HG03103 (cell line): ENCODE data around the gene ASXL3.

Source experiments
- ATAC-seq: cut with Tn5 transposase; IDR thresholded peaks from one replicate; pipeline ENCODE4 v1.9.1; 2021; ENCODE audit warnings: low read depth; ENCODE audit not compliant: unreplicated experiment

ASXL3 gene

GRCh38 chr18:33581856-33582255, 3.8 kb downstream of the ASXL3 start:
- ATAC-seq: no peak

GRCh38 chr18:33583901-33584300, 5.9 kb downstream of the ASXL3 start:
- ATAC-seq: no peak

GRCh38 chr18:33584548-33585430, 6.8 kb downstream of the ASXL3 start:
- no peak for ATAC-seq

- no peak for ATAC-seq
Measured at GRCh38 chr18:33585431-33585775, 7.4 kb downstream of the ASXL3 start.

- ATAC-seq: no peak
Measured at GRCh38 chr18:33588361-33588760, 10.3 kb downstream of the ASXL3 start.

GRCh38 chr18:33593261-33593660, 15.2 kb downstream of the ASXL3 start:
- ATAC-seq: no peak

- ATAC-seq: no peak
Measured at GRCh38 chr18:33594799-33595198, 16.8 kb downstream of the ASXL3 start.

GRCh38 chr18:33596178-33596854, 18.3 kb downstream of the ASXL3 start:
- no peak for ATAC-seq

- no peak for ATAC-seq
Measured at GRCh38 chr18:33600846-33601245, 22.8 kb downstream of the ASXL3 start.

GRCh38 chr18:33603454-33603853, 25.4 kb downstream of the ASXL3 start:
- ATAC-seq: no peak

GRCh38 chr18:33605250-33605649, 27.2 kb downstream of the ASXL3 start:
- no peak for ATAC-seq

GRCh38 chr18:33606621-33607020, 28.6 kb downstream of the ASXL3 start:
- ATAC-seq: no peak

GRCh38 chr18:33611525-33612135, 33.6 kb downstream of the ASXL3 start:
- ATAC-seq: no peak

GRCh38 chr18:33612632-33613031, 34.6 kb downstream of the ASXL3 start:
- no peak for ATAC-seq

- no peak for ATAC-seq
Measured at GRCh38 chr18:33616556-33616955, 38.5 kb downstream of the ASXL3 start.

GRCh38 chr18:33627114-33627513, 49.1 kb downstream of the ASXL3 start:
- ATAC-seq: no peak

GRCh38 chr18:33630476-33630875, 52.5 kb downstream of the ASXL3 start:
- ATAC-seq: no peak

- no peak for ATAC-seq
Measured at GRCh38 chr18:33641141-33641540, 63.1 kb downstream of the ASXL3 start.

- no peak for ATAC-seq
Measured at GRCh38 chr18:33644494-33644893, 66.5 kb downstream of the ASXL3 start.

GRCh38 chr18:33647365-33647764, 69.3 kb downstream of the ASXL3 start:
- no peak for ATAC-seq

- no peak for ATAC-seq
Measured at GRCh38 chr18:33652635-33653034, 74.6 kb downstream of the ASXL3 start.

- no peak for ATAC-seq
Measured at GRCh38 chr18:33653231-33653630, 75.2 kb downstream of the ASXL3 start.
